HCT116 (cell line): Measurements from ENCODE around the gene SLC10A6. TPM values are rescaled to one million over a fixed set of nuclear protein-coding genes. Genes with fewer than 3 reads are reported as not detected.
A peak's percentile ranks its signal among the peaks of the same experiment; 100 is the strongest.

ENCODE experiments used
- ATAC-seq: fragments of 200-7000 bp; cut with Tn5 transposase; 2 replicates; pipeline ENCODE4 v1.9.1; 2020; ENCODE audit warnings: mild to moderate bottlenecking, moderate library complexity
- BruUV-seq: library from RNA; stranded (reverse); fragments of 400-500 nt; replicated peaks from 2 replicates; lab custom pipeline; 2021; lab: Mats Ljungman, UMichigan
- CTCF ChIA-PET: fragments of 300-600 bp; sonication (Branson Sonifier 250); formaldehyde crosslinking; loops from one replicate; lab custom pipeline; 2021; ENCODE audit warnings: antibody characterized with exemption; lab: Charles Lee
- POLR2A ChIA-PET: fragments of 300-600, 350-600 bp; sonication (Branson Sonifier 250); formaldehyde crosslinking; loops from one replicate; lab custom pipeline; 2021; ENCODE audit warnings: antibody characterized with exemption; lab: Charles Lee
- RAD21 ChIA-PET, 2 experiments: fragments of 300-600 bp; sonication (Branson Sonifier 250); formaldehyde crosslinking; loops; one replicate each; lab custom pipeline; 2023; ENCODE audit warnings: low total read pairs in 2 of 2; ENCODE audit not compliant: uncharacterized antibody in 2 of 2, unreplicated experiment in 2 of 2, low non-redundant PET in 1 of 2; lab: Charles Lee
- DNase-seq: peaks from one replicate; pipeline ENCODE4 v3.0.0-alpha.2; 2010; ENCODE audit warnings: low read depth, low spot score
- H2AFZ ChIP-seq: fragments of 200-600 bp; shearing (Covaris generic), sonication (generic); 2 replicates; pipeline ENCODE4 v1.6.1; 2017; ENCODE audit warnings: low read depth, mixed run types, mixed read lengths, antibody characterized with exemption, low read length; ENCODE audit not compliant: poor library complexity, severe bottlenecking
- H3K27ac ChIP-seq: 2 replicates; pipeline ENCODE4 v1.5.1; 2012; ENCODE audit warnings: low read depth, low read length
- H3K27me3 ChIP-seq: fragments of 200-600 bp; sonication (generic); 2 replicates; pipeline ENCODE4 v1.6.1; 2016; ENCODE audit warnings: mixed run types, low read length, mixed read lengths; ENCODE audit not compliant: insufficient read depth
- H3K36me3 ChIP-seq, 2 experiments: fragments of 200-500 bp in 1 of 2; fragments of 200-600 bp in 1 of 2; sonication (Bioruptor generic) in 1 of 2; sonication (generic) in 1 of 2; 2 replicates each; pipeline versions ENCODE4 v1.5.1 to v1.6.1; 2014 to 2016; ENCODE audit warnings: low read length in 2 of 2, inconsistent platforms in 1 of 2, mixed read lengths in 1 of 2, mixed run types in 1 of 2; ENCODE audit not compliant: insufficient read depth in 2 of 2, control insufficient read depth in 1 of 2
- H3K4me1 ChIP-seq, 2 experiments: fragments of 200-600 bp in 1 of 2; sonication (generic) in 1 of 2; 2 replicates each; pipeline versions ENCODE4 v1.5.1 to v1.6.1; 2012 to 2017; ENCODE audit warnings: low read length in 2 of 2, inconsistent platforms in 1 of 2, mild to moderate bottlenecking in 1 of 2, mixed read lengths in 1 of 2, mixed run types in 1 of 2, moderate library complexity in 1 of 2; ENCODE audit not compliant: insufficient read depth in 2 of 2, control insufficient read depth in 1 of 2
- H3K4me2 ChIP-seq: fragments of 200-600 bp; sonication (generic); 2 replicates; pipeline ENCODE4 v1.6.1; 2017; ENCODE audit warnings: mixed run types, low read length, mixed read lengths
- H3K4me3 ChIP-seq, 2 experiments: fragments of 200-600 bp in 1 of 2; sonication (generic) in 1 of 2; replicated peaks in 1 of 2; 2 replicates each; pipeline ENCODE4 v1.5.1; 2011 to 2016; ENCODE audit warnings: low read length in 2 of 2, control low read depth in 1 of 2, low read depth in 1 of 2, mild to moderate bottlenecking in 1 of 2, mixed read lengths in 1 of 2, mixed run types in 1 of 2
- H3K79me2 ChIP-seq: fragments of 200-600 bp; sonication (generic); 2 replicates; pipeline ENCODE4 v1.6.1; 2017; ENCODE audit warnings: mild to moderate bottlenecking, mixed run types, low read length, moderate library complexity, mixed read lengths; ENCODE audit not compliant: insufficient read depth
- H3K9ac ChIP-seq: fragments of 200-600 bp; sonication (generic); 2 replicates; pipeline ENCODE4 v1.6.1; 2016; ENCODE audit warnings: low read length, mixed read lengths
- H3K9me2 ChIP-seq: fragments of 200-600 bp; sonication (generic), shearing (Covaris generic); 2 replicates; pipeline ENCODE4 v1.6.1; 2017; ENCODE audit warnings: mixed run types, mild to moderate bottlenecking, moderate library complexity; ENCODE audit not compliant: insufficient read depth
- H3K9me3 ChIP-seq, 2 experiments: fragments of 200-500 bp in 1 of 2; fragments of 200-600 bp in 1 of 2; sonication (Bioruptor generic) in 1 of 2; sonication (generic) in 1 of 2; 2 replicates each; pipeline ENCODE4 v1.6.1; 2014 to 2017; ENCODE audit warnings: low read length in 2 of 2, mixed read lengths in 2 of 2, inconsistent platforms in 1 of 2, low read depth in 1 of 2, mild to moderate bottlenecking in 1 of 2, mixed run types in 1 of 2, moderate library complexity in 1 of 2; ENCODE audit not compliant: control insufficient read depth in 1 of 2, insufficient read depth in 1 of 2
- H4K20me1 ChIP-seq: fragments of 200-600 bp; sonication (generic), shearing (Covaris generic); 2 replicates; pipeline ENCODE4 v1.6.1; 2017; ENCODE audit warnings: mixed run types, mild to moderate bottlenecking, moderate library complexity; ENCODE audit not compliant: insufficient read depth
- CEBPB ChIP-seq: IDR thresholded peaks from 2 replicates; pipeline ENCODE4 v1.6.1; 2012; ENCODE audit warnings: low read depth
- CTCF ChIP-seq, 3 experiments: fragments of 200-600 bp in 1 of 3; sonication (generic) in 1 of 3; IDR thresholded peaks in 2 of 3; conservative IDR thresholded peaks in 1 of 3; 2 replicates each; pipeline ENCODE4 v1.5.1; 2012 to 2017; ENCODE audit warnings: low read depth in 2 of 3, low read length in 2 of 3, antibody characterized with exemption in 1 of 3, borderline replicate concordance in 1 of 3, control low read depth in 1 of 3, mild to moderate bottlenecking in 1 of 3, mixed read lengths in 1 of 3, mixed run types in 1 of 3, moderate library complexity in 1 of 3; ENCODE audit not compliant: insufficient read depth in 1 of 3
- EGR1 ChIP-seq: IDR thresholded peaks from 2 replicates; pipeline ENCODE4 v1.6.1; 2012; ENCODE audit warnings: low read depth
- EZH2 ChIP-seq: fragments of 200-600 bp; sonication (generic); IDR thresholded peaks from 2 replicates; pipeline ENCODE4 v1.6.1; 2017; ENCODE audit warnings: antibody characterized with exemption, mixed run types
- EZH2phosphoT487 ChIP-seq: fragments of 200-600 bp; IDR thresholded peaks from 2 replicates; pipeline ENCODE4 v1.6.1; 2018; ENCODE audit warnings: antibody characterized with exemption, borderline replicate concordance
- SIN3A ChIP-seq: IDR thresholded peaks from 2 replicates; pipeline ENCODE4 v1.6.1; 2012; ENCODE audit warnings: low read depth
- SRF ChIP-seq: IDR thresholded peaks from 2 replicates; pipeline ENCODE4 v1.6.1; 2012; ENCODE audit warnings: low read depth
- TCF7L2 ChIP-seq: IDR thresholded peaks from 2 replicates; pipeline ENCODE4 v1.7.0; 2011; ENCODE audit warnings: borderline replicate concordance, inconsistent platforms; ENCODE audit not compliant: insufficient read depth, insufficient read length; ENCODE audit errors: extremely low read depth
- YY1 ChIP-seq: IDR thresholded peaks from 2 replicates; pipeline ENCODE4 v1.6.1; 2011; ENCODE audit warnings: low read length, low read depth, moderate library complexity, mild to moderate bottlenecking; ENCODE audit not compliant: insufficient replicate concordance; ENCODE audit errors: extremely low read depth
- intact Hi-C: fragments of 100-400 bp; cut with micrococcal nuclease; formaldehyde crosslinking; loops from 2 replicates; pipeline ENCODE4 v1.10.0; 2022
- total RNA-seq: library from RNA; stranded (reverse); gene quantifications from one replicate; pipeline ENCODE4 v1.2.1, GENCODE V29; 2021; ENCODE audit not compliant: unreplicated experiment

The SLC10A6 gene
- total RNA-seq, 1 experiment from 2014 or later = not detected

- no peaks in the 10 kb centered on the region for H3K9me2 ChIP-seq
- POLR2A ChIA-PET = no interaction called here
- TF ChIP-seq SRF (no peak), TCF7L2 (no peak), EZH2phosphoT487 (no peak), YY1 (no peak), EZH2 (no peak), CEBPB (no peak), EGR1 (no peak)
- TF ChIP-seq, all 23 proteins: peak for 0
- no peaks in the 10 kb centered on the region for H3K9me3 ChIP-seq
- no peaks in the 10 kb centered on the region for H3K27me3 ChIP-seq
- no peak for DNase-seq
- H2AFZ ChIP-seq = no peak overlapping the region
- no peak overlapping the region for H3K4me3 ChIP-seq
- ChIA-PET CTCF (no interaction called here), RAD21 (no interaction called here)
- H3K9ac ChIP-seq = no peak overlapping the region
- intact Hi-C loops = no loop called here
- no peaks in the 10 kb centered on the region for H3K36me3 ChIP-seq
- no peak overlapping the region for H3K4me2 ChIP-seq
- no peak overlapping the region for H3K27ac ChIP-seq
- H3K4me1 ChIP-seq = peaks cover 0 to 14% of the 10 kb centered on the region in 2 experiments; a peak in 2 of 4 replicates
- H3K79me2 ChIP-seq = no peaks in the 10 kb centered on the region
- no peaks in the 10 kb centered on the region for H4K20me1 ChIP-seq
- BruUV-seq = no TSS peak
- ATAC-seq = no peak
These were observed 29.6 kb downstream of the SLC10A6 start for GRCh38 chr4:86819561-86819960.

- ChIA-PET POLR2A (no interaction called here), CTCF (interaction anchor here (1.2 kb wide), 1 partner anchor 319 kb away, joined by 5 read pairs; no protein-coding TSS in a partner anchor), RAD21 (no interaction called here)
- Histone ChIP-seq H3K79me2 (no peaks in the 10 kb centered on the region), H2AFZ (no peak overlapping the region), H4K20me1 (no peaks in the 10 kb centered on the region), H3K4me3 (no peak overlapping the region), H3K27me3 (no peaks in the 10 kb centered on the region), H3K9me3 (no peaks in the 10 kb centered on the region), H3K27ac (no peak overlapping the region), H3K9ac (no peak overlapping the region), H3K4me1 (peaks cover 0 to 14% of the 10 kb centered on the region in 2 experiments; a peak in 2 of 4 replicates), H3K36me3 (no peaks in the 10 kb centered on the region), H3K4me2 (peak overlapping the region; percentile 40), H3K9me2 (no peaks in the 10 kb centered on the region)
- TF ChIP-seq SIN3A = no peak
- TF ChIP-seq CTCF (IDR thresholded peaks at IDR 0.05 in 2 of 3, conservative IDR thresholded peaks at IDR 0.05 in 1 of 3; ENCODE audit: borderline replicate concordance in 1 of 3, insufficient read depth in 1 of 3, low read depth in 2 of 3, low read length in 2 of 3) = 0 out of 6 replicates have a peak, but pooled peaks of 1 of the 3 experiments have one; percentile 6
- BruUV-seq = no TSS peak
- ATAC-seq (peak; percentile 61), DNase-seq (no peak)
- intact Hi-C loops = no loop called here
These were observed 30.3 kb downstream of the SLC10A6 start for GRCh38 chr4:86818841-86819240.
